AG08396 (cell line): ENCODE measurements around the gene BTBD3.

Source experiments
- DNase-seq: peaks from one replicate; pipeline ENCODE4 v3.0.0; 2012; ENCODE audit warnings: low spot score, mixed read lengths

Gene BTBD3

GRCh38 chr20:11917663-11918062 lies at the start of gene BTBD3:
TSS of gene BTBD3 (plus strand) at chr20:11917893. CDS start at chr20:11918276, 383 bp downstream.
- peak; percentile 73 for DNase-seq

- DNase-seq, result no peak
Measured at GRCh38 chr20:11869641-11870040, 48.1 kb upstream of the BTBD3 start.

GRCh38 chr20:11870411-11870810 lies 47.3 kb upstream of the BTBD3 start:
- no peak for DNase-seq

- no peak for DNase-seq
Measured at GRCh38 chr20:11876555-11876954, 41.1 kb upstream of the BTBD3 start.

GRCh38 chr20:11880680-11881079 lies 37.0 kb upstream of the BTBD3 start:
- DNase-seq, result no peak

GRCh38 chr20:11881449-11881848 lies 36.2 kb upstream of the BTBD3 start:
- DNase-seq, result no peak

GRCh38 chr20:11882651-11883050 lies 35.0 kb upstream of the BTBD3 start:
- no peak for DNase-seq

- DNase-seq, result no peak
Measured at GRCh38 chr20:11888648-11889047, 29.0 kb upstream of the BTBD3 start.

GRCh38 chr20:11890331-11891076 lies 27.2 kb upstream of the BTBD3 start:
- DNase-seq, result peak; percentile 95

- DNase-seq, result peak; percentile 48
Measured at GRCh38 chr20:11891077-11891775, 26.5 kb upstream of the BTBD3 start.

GRCh38 chr20:11891776-11892545 lies 25.7 kb upstream of the BTBD3 start:
- DNase-seq, result peak; percentile 65

- no peak for DNase-seq
Measured at GRCh38 chr20:11894062-11894461, 23.6 kb upstream of the BTBD3 start.

- DNase-seq, result no peak
Measured at GRCh38 chr20:11895861-11896387, 21.8 kb upstream of the BTBD3 start.

- DNase-seq, result peak; percentile 63
Measured at GRCh38 chr20:11901127-11901526, 16.6 kb upstream of the BTBD3 start.

- no peak for DNase-seq
Measured at GRCh38 chr20:11902285-11902697, 15.4 kb upstream of the BTBD3 start.

- no peak for DNase-seq
Measured at GRCh38 chr20:11905460-11906179, 12.1 kb upstream of the BTBD3 start.

GRCh38 chr20:11906626-11907480 lies 10.8 kb upstream of the BTBD3 start:
- DNase-seq, result no peak

- no peak for DNase-seq
Measured at GRCh38 chr20:11907621-11908020, 10.1 kb upstream of the BTBD3 start.

GRCh38 chr20:11912013-11912658 lies 5.6 kb upstream of the BTBD3 start:
- no peak for DNase-seq

- DNase-seq, result no peak
Measured at GRCh38 chr20:11912659-11913415, 4.9 kb upstream of the BTBD3 start.
